Natural killer cell (primary cell): Measurements from ENCODE around the gene LGSN. TPM values are rescaled to one million over a fixed set of nuclear protein-coding genes. Genes with fewer than 3 reads are reported as not detected.

Experiments used
- ATAC-seq, 3 donors: fragments of 150-1000 bp in 2 of 3; fragments of 200-7000 bp in 1 of 3; cut with Tn5 transposase; 1 replicate in 1 of 3; 2 replicates in 2 of 3; pipeline ENCODE4 v1.10.0; 2021; ENCODE audit warnings: mild to moderate bottlenecking in 2 of 3, moderate library complexity in 2 of 3
- DNase-seq, 2 donors: peaks; one replicate each; pipeline versions ENCODE4 v3.0.0 to v3.0.0-alpha.2; 2013 to 2021; ENCODE audit warnings: mixed read lengths in 1 of 2
- H3K27ac ChIP-seq: one replicate; pipeline ENCODE4 v1.5.1; 2013; ENCODE audit warnings: mild to moderate bottlenecking, low read length
- H3K27me3 ChIP-seq: one replicate; pipeline ENCODE4 v1.6.1; 2013; ENCODE audit warnings: low read length; ENCODE audit not compliant: control insufficient read depth, insufficient read depth
- H3K36me3 ChIP-seq: one replicate; pipeline ENCODE4 v1.6.1; 2013; ENCODE audit warnings: low read length; ENCODE audit not compliant: control insufficient read depth, insufficient read depth
- H3K4me1 ChIP-seq: one replicate; pipeline ENCODE4 v1.6.1; 2013; ENCODE audit warnings: low read length; ENCODE audit not compliant: control insufficient read depth, insufficient read depth
- H3K4me3 ChIP-seq: one replicate; pipeline ENCODE4 v1.5.1; 2013; ENCODE audit warnings: low read length
- H3K9me3 ChIP-seq: one replicate; pipeline ENCODE4 v1.6.1; 2013; ENCODE audit warnings: low read length; ENCODE audit not compliant: control insufficient read depth, insufficient read depth
- H3K27ac Mint-ChIP-seq, 2 donors: one replicate each; pipeline ENCODE4 v1.8.0; 2022; ENCODE audit warnings: mild to moderate bottlenecking in 2 of 2, mixed read lengths in 2 of 2, moderate library complexity in 1 of 2
- H3K27me3 Mint-ChIP-seq, 2 donors: one replicate each; pipeline ENCODE4 v1.8.0; 2022; ENCODE audit warnings: low read depth in 2 of 2, mixed read lengths in 2 of 2
- H3K36me3 Mint-ChIP-seq: one replicate; pipeline ENCODE4 v1.8.0; 2022; ENCODE audit warnings: mixed read lengths
- H3K4me1 Mint-ChIP-seq, 2 donors: one replicate each; pipeline ENCODE4 v1.8.0; 2022; ENCODE audit warnings: mixed read lengths in 2 of 2
- H3K4me3 Mint-ChIP-seq: one replicate; pipeline ENCODE4 v1.8.0; 2022; ENCODE audit warnings: mild to moderate bottlenecking, moderate library complexity, mixed read lengths
- H3K9me3 Mint-ChIP-seq, 2 donors: one replicate each; pipeline ENCODE4 v1.8.0; 2022; ENCODE audit warnings: mixed read lengths in 2 of 2
- CTCF ChIP-seq: fragments of 200-600 bp; IDR thresholded peaks from one replicate; pipeline ENCODE4 v1.8.0; 2022; ENCODE audit warnings: antibody characterized with exemption
- WGBS: methylation state at CpG from one replicate; pipeline ENCODE4 v1.1.7; 2013; ENCODE audit warnings: missing lambda C conversion rate; ENCODE audit not compliant: insufficient coverage; 5-methylcytosine and 5-hydroxymethylcytosine counted together
- intact Hi-C: fragments of 100-400 bp; cut with micrococcal nuclease; formaldehyde crosslinking; loops from one replicate; pipeline ENCODE4 v1.14.2; 2022
- total RNA-seq, 4 donors: library from RNA; stranded (reverse); fragments of 120-200 nt in 1 of 4; gene quantifications; one replicate each; pipeline versions ENCODE4 v1.2.3 to v1.2.4, GENCODE V29; 2013 to 2022

The LGSN gene
- total RNA-seq, 3 donors from 2014 or later (not counting 1 experiment from before 2014, with no cell fraction given), result not detected

- WGBS, result 89% methylated on average over 2 of the region's 2 CpGs
- H3K36me3 Mint-ChIP-seq, result no peaks in the 10 kb centered on the region
- H3K27me3 ChIP-seq, result no peaks in the 10 kb centered on the region
Measured at GRCh38 chr6:63268574-63268973, 51.2 kb downstream of the LGSN start.

GRCh38 chr6:63267828-63268227, 52.0 kb downstream of the LGSN start:
- Histone ChIP-seq H3K4me3 (no peak overlapping the region), H3K4me1 (no peaks in the 10 kb centered on the region), H3K36me3 (no peaks in the 10 kb centered on the region), H3K27ac (no peak overlapping the region), H3K27me3 (no peaks in the 10 kb centered on the region), H3K9me3 (no peaks in the 10 kb centered on the region)
- Mint-ChIP-seq H3K4me1 (no peaks in the 10 kb centered on the region), H3K27ac (no peak overlapping the region), H3K36me3 (no peaks in the 10 kb centered on the region), H3K4me3 (no peak overlapping the region), H3K9me3 (peaks cover 0 to 2% of the 10 kb centered on the region in 2 donors), H3K27me3 (no peaks in the 10 kb centered on the region)
- WGBS, result 67% methylated on average over 1 of the region's 1 CpG
- intact Hi-C loops, result no loop called here
- TF ChIP-seq CTCF, result no peak
- DNase-seq, result no peak
- no peak for ATAC-seq

More at GRCh38 chr6:63268574-63268973, 51.2 kb downstream of the LGSN start:
- Mint-ChIP-seq H3K4me3 (no peak overlapping the region), H3K27me3 (no peaks in the 10 kb centered on the region), H3K4me1 (no peaks in the 10 kb centered on the region), H3K27ac (no peak overlapping the region), H3K9me3 (peaks cover 0 to 2% of the 10 kb centered on the region in 2 donors)
- intact Hi-C loops, result no loop called here
- H3K4me1 ChIP-seq, result no peaks in the 10 kb centered on the region
- DNase-seq, result no peak
- TF ChIP-seq CTCF, result no peak
- no peaks in the 10 kb centered on the region for H3K9me3 ChIP-seq
- no peaks in the 10 kb centered on the region for H3K36me3 ChIP-seq
- H3K27ac ChIP-seq, result no peak overlapping the region
- no peak for ATAC-seq
- no peak overlapping the region for H3K4me3 ChIP-seq

- TF ChIP-seq CTCF, result no peak
- no peak for DNase-seq
- Histone ChIP-seq H3K27me3 (no peaks in the 10 kb centered on the region), H3K9me3 (no peaks in the 10 kb centered on the region), H3K27ac (no peak overlapping the region), H3K4me1 (no peaks in the 10 kb centered on the region), H3K36me3 (no peaks in the 10 kb centered on the region), H3K4me3 (no peak overlapping the region)
- H3K4me3 Mint-ChIP-seq, result no peak overlapping the region
- H3K4me1 Mint-ChIP-seq, result no peaks in the 10 kb centered on the region
- no peak for ATAC-seq
- H3K36me3 Mint-ChIP-seq, result no peaks in the 10 kb centered on the region
- 63% methylated on average over 4 of the region's 4 CpGs for WGBS
- H3K27ac Mint-ChIP-seq, result no peak overlapping the region
- intact Hi-C loops, result no loop called here
- H3K27me3 Mint-ChIP-seq, result no peaks in the 10 kb centered on the region
- peaks cover 0 to 2% of the 10 kb centered on the region in 2 donors for H3K9me3 Mint-ChIP-seq
Measured at GRCh38 chr6:63267046-63267445, 52.7 kb downstream of the LGSN start.

GRCh38 chr6:63263444-63263843, 56.3 kb downstream of the LGSN start:
- Mint-ChIP-seq H3K36me3 (no peaks in the 10 kb centered on the region), H3K27me3 (no peaks in the 10 kb centered on the region), H3K27ac (no peak overlapping the region), H3K4me3 (no peak overlapping the region), H3K4me1 (no peaks in the 10 kb centered on the region), H3K9me3 (no peaks in the 10 kb centered on the region)
- ATAC-seq, result no peak
- no peaks in the 10 kb centered on the region for H3K9me3 ChIP-seq
- WGBS, result 0% methylated on average over 1 of the region's 3 CpGs
- H3K4me1 ChIP-seq, result no peaks in the 10 kb centered on the region
- H3K27me3 ChIP-seq, result no peaks in the 10 kb centered on the region
- no peak overlapping the region for H3K4me3 ChIP-seq
- intact Hi-C loops, result no loop called here
- DNase-seq, result no peak
- TF ChIP-seq CTCF, result no peak
- no peaks in the 10 kb centered on the region for H3K36me3 ChIP-seq
- no peak overlapping the region for H3K27ac ChIP-seq
